ENCODE results near the gene LCP2. TPM values are rescaled to one million over a fixed set of nuclear protein-coding genes. Genes with fewer than 3 reads are reported as not detected.

LCP2 gene
- total RNA-seq, 1 experiment from 2014 or later, result 0.61 TPM

GRCh38 chr5:170293273-170293672 is 4.3 kb downstream of the LCP2 start:
- H3K36me3 ChIP-seq (ENCODE audit: control insufficient read depth in 1 of 2, insufficient read depth in 2 of 2, low read length in 2 of 2), result no peaks in the 10 kb centered on the region
- no peaks in the 10 kb centered on the region for H3K4me1 ChIP-seq (ENCODE audit: control insufficient read depth in 1 of 2, insufficient read depth in 2 of 2, low read length in 2 of 2)
- no peaks in the 10 kb centered on the region for H3K79me2 ChIP-seq (ENCODE audit: insufficient read depth, low read length)
- no TSS peak for BruUV-seq (replicated peaks)
- RAD21 ChIA-PET (ENCODE audit: low non-redundant PET in 1 of 2, low total read pairs in 2 of 2, uncharacterized antibody in 2 of 2, unreplicated experiment in 2 of 2), result no interaction called here
- peaks cover 89% of the 10 kb centered on the region for H3K27me3 ChIP-seq (ENCODE audit: insufficient read depth, low read length)
- H3K4me2 ChIP-seq (ENCODE audit: low read length), result no peak overlapping the region
- H3K27ac ChIP-seq (ENCODE audit: low read depth, low read length), result no peak overlapping the region
- TF ChIP-seq EZH2 (IDR thresholded peaks at IDR 0.05) (no peak), CEBPB (IDR thresholded peaks at IDR 0.05; ENCODE audit: low read depth) (no peak), YY1 (IDR thresholded peaks at IDR 0.05; ENCODE audit: extremely low read depth, insufficient replicate concordance, low read depth, low read length) (no peak), FOSL1 (IDR thresholded peaks at IDR 0.05; ENCODE audit: low read depth) (no peak), ELF1 (IDR thresholded peaks at IDR 0.05; ENCODE audit: borderline replicate concordance, low read depth) (no peak), MAX (IDR thresholded peaks at IDR 0.05) (no peak), SP1 (IDR thresholded peaks at IDR 0.05; ENCODE audit: low read depth) (no peak)
- no peak overlapping the region for H3K9ac ChIP-seq (ENCODE audit: low read length)
- no peaks in the 10 kb centered on the region for H4K20me1 ChIP-seq (ENCODE audit: insufficient read depth)
- POLR2A ChIA-PET, result no interaction called here
- DNase-seq (ENCODE audit: low read depth, low spot score), result no peak
- CTCF ChIA-PET, result no interaction called here
- no peaks in the 10 kb centered on the region for H3K9me2 ChIP-seq (ENCODE audit: insufficient read depth)
- 0 out of 4 replicates have a peak, but pooled peaks cover 0 to 7% of the 10 kb centered on the region in 2 experiments for H3K9me3 ChIP-seq (ENCODE audit: control insufficient read depth in 1 of 2, insufficient read depth in 1 of 2, low read depth in 1 of 2, low read length in 2 of 2)
- H2AFZ ChIP-seq (ENCODE audit: low read depth, low read length, poor library complexity, severe bottlenecking), result no peak overlapping the region
- intact Hi-C loops (cut with micrococcal nuclease), result no loop called here
- no peak overlapping the region for H3K4me3 ChIP-seq (replicated peaks in 1 of 2; ENCODE audit: low read depth in 1 of 2, low read length in 2 of 2)
- ATAC-seq, result no peak

- Histone ChIP-seq H3K9me3 (ENCODE audit: control insufficient read depth in 1 of 2, insufficient read depth in 1 of 2, low read depth in 1 of 2, low read length in 2 of 2) (0 out of 4 replicates have a peak, but pooled peaks cover 0 to 7% of the 10 kb centered on the region in 2 experiments), H3K27me3 (ENCODE audit: insufficient read depth, low read length) (peaks cover 84% of the 10 kb centered on the region), H3K4me3 (replicated peaks in 1 of 2; ENCODE audit: low read depth in 1 of 2, low read length in 2 of 2) (no peak overlapping the region), H3K9ac (ENCODE audit: low read length) (no peak overlapping the region), H3K4me1 (ENCODE audit: control insufficient read depth in 1 of 2, insufficient read depth in 2 of 2, low read length in 2 of 2) (no peaks in the 10 kb centered on the region), H3K79me2 (ENCODE audit: insufficient read depth, low read length) (no peaks in the 10 kb centered on the region), H3K4me2 (ENCODE audit: low read length) (no peak overlapping the region), H3K9me2 (ENCODE audit: insufficient read depth) (no peaks in the 10 kb centered on the region), H4K20me1 (ENCODE audit: insufficient read depth) (no peaks in the 10 kb centered on the region), H3K27ac (ENCODE audit: low read depth, low read length) (no peak overlapping the region), H2AFZ (ENCODE audit: low read depth, low read length, poor library complexity, severe bottlenecking) (no peak overlapping the region), H3K36me3 (ENCODE audit: control insufficient read depth in 1 of 2, insufficient read depth in 2 of 2, low read length in 2 of 2) (no peaks in the 10 kb centered on the region)
- no TSS peak for BruUV-seq (replicated peaks)
- DNase-seq (ENCODE audit: low read depth, low spot score), result no peak
- ChIA-PET CTCF (no interaction called here), POLR2A (no interaction called here), RAD21 (ENCODE audit: low non-redundant PET in 1 of 2, low total read pairs in 2 of 2, uncharacterized antibody in 2 of 2, unreplicated experiment in 2 of 2) (no interaction called here)
- intact Hi-C loops (cut with micrococcal nuclease), result no loop called here
- ATAC-seq, result no peak
- TF ChIP-seq ELF1 (IDR thresholded peaks at IDR 0.05; ENCODE audit: borderline replicate concordance, low read depth) (no peak), SP1 (IDR thresholded peaks at IDR 0.05; ENCODE audit: low read depth) (no peak), RAD21 (IDR thresholded peaks at IDR 0.05; ENCODE audit: low read depth) (no peak), CEBPB (IDR thresholded peaks at IDR 0.05; ENCODE audit: low read depth) (no peak), EZH2 (IDR thresholded peaks at IDR 0.05) (no peak), POLR2A (IDR thresholded peaks at IDR 0.05; ENCODE audit: borderline replicate concordance, extremely low read depth, insufficient read depth, insufficient read length) (no peak), EZH2phosphoT487 (IDR thresholded peaks at IDR 0.05; ENCODE audit: borderline replicate concordance) (no peak), REST (IDR thresholded peaks at IDR 0.05; ENCODE audit: low read depth) (no peak), POLR2AphosphoS5 (IDR thresholded peaks at IDR 0.05; ENCODE audit: low read depth, low read length) (no peak), YY1 (IDR thresholded peaks at IDR 0.05; ENCODE audit: extremely low read depth, insufficient replicate concordance, low read depth, low read length) (no peak), MAX (IDR thresholded peaks at IDR 0.05) (no peak)
Observed at GRCh38 chr5:170292179-170293104, 5.1 kb downstream of the LCP2 start.
